HEK293T (cell line): ENCODE data around the gene KCMF1.

Experiments used
- ARNT ChIP-seq: fragments of 450-650 bp; IDR thresholded peaks from 2 replicates; pipeline ENCODE4 v1.6.1; 2017; ENCODE audit warnings: mild to moderate bottlenecking
- CTBP1 ChIP-seq: fragments of 450-650 bp; IDR thresholded peaks from 2 replicates; pipeline ENCODE4 v1.6.1; 2016; ENCODE audit warnings: borderline replicate concordance
- ELF4 ChIP-seq: fragments of 450-650 bp; IDR thresholded peaks from 2 replicates; pipeline ENCODE4 v1.6.1; 2017; ENCODE audit warnings: antibody characterized with exemption
- FOXA1 ChIP-seq: fragments of 450-650 bp; IDR thresholded peaks from 2 replicates; pipeline ENCODE4 v1.6.1; 2016; ENCODE audit warnings: mild to moderate bottlenecking
- FOXK2 ChIP-seq: fragments of 450-650 bp; IDR thresholded peaks from 2 replicates; pipeline ENCODE4 v1.6.1; 2016; ENCODE audit warnings: mild to moderate bottlenecking
- FOXM1 ChIP-seq: fragments of 450-650 bp; IDR thresholded peaks from 2 replicates; pipeline ENCODE4 v1.6.1; 2017; ENCODE audit warnings: mild to moderate bottlenecking, borderline replicate concordance
- NFRKB ChIP-seq: fragments of 450-650 bp; IDR thresholded peaks from 2 replicates; pipeline ENCODE4 v1.6.1; 2016; ENCODE audit warnings: mild to moderate bottlenecking, moderate library complexity
- SP1 ChIP-seq: fragments of 450-650 bp; IDR thresholded peaks from 2 replicates; pipeline ENCODE4 v1.6.1; 2017
- SUZ12 ChIP-seq: fragments of 450-650 bp; IDR thresholded peaks from 2 replicates; pipeline ENCODE4 v1.6.1; 2016; ENCODE audit warnings: mild to moderate bottlenecking
- ZNF384 ChIP-seq: fragments of 450-650 bp; IDR thresholded peaks from 2 replicates; pipeline ENCODE4 v1.6.1; 2016

- TF ChIP-seq FOXA1 (no peak), FOXM1 (no peak), ELF4 (no peak), ZNF384 (no peak), SUZ12 (no peak), FOXK2 (no peak), SP1 (no peak), NFRKB (no peak), ARNT (no peak), CTBP1 (no peak)
Measured at GRCh38 chr2:84959095-84959565, 11.8 kb upstream of the KCMF1 start.
